Measurements from ENCODE around the gene PURB. TPM values are rescaled to one million over a fixed set of nuclear protein-coding genes. Genes with fewer than 3 reads are reported as not detected.
A peak's percentile ranks its signal among the peaks of the same experiment; 100 is the strongest.
"Not testable (repeated sequence)": the region's sequence is repeated elsewhere in the genome, so short reads cannot be mapped to it uniquely, and the experiment has no call there.

Gene PURB
- total and polyA plus RNA-seq, 2 of the 4 experiments (the other 2 are of a cell fraction): 6.3 to 8.8 TPM

DNA sequence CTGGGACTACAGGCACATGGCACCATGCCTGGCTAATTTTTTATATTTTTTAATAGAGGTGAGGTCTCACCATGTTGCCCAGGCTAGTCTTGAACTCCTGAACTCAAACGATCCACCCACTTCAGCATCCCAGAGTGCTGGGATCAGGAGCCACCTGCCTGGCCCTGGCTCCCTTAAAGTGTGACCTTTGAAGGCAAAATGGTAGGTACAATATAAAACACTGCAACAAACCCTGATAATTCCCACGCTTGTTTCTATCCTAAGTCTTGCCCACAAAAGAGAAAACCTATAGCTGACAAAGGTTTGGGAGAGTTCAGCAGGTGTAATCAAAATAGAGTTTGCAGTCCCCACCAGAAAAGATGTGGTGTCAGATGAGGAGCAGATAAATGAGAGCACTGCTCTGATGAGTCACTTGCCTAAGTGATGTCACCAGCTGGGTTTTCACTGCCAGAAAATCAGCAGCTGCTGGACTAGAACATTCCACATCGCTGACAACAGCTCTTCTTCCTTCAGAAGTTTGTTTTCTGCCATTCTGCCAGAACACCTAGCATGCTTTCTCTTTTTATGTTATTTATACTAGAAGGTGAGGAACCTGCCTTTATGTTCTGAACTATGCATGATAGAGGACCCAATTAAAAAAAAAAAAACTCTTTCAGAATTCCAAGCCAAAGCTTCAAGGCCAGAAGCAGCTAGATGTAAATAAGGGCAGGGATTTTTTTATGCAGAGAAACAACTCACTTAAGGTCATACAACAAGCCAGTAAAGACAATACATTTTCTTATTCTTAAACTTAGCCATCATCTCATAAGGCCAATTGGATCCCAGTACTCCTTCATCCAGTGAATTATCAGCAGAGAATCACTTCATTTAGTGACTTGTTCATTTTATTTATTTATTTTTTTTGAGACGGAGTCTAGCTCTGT, 18.0 kb downstream of the PURB start (continued):
- TF ChIP-seq CHD1 (IDR thresholded peaks at IDR 0.05; ENCODE audit: low read depth, low read length) (no peak), RAD21 (IDR thresholded peaks at IDR 0.05; ENCODE audit: low read length) (no peak)

DNA sequence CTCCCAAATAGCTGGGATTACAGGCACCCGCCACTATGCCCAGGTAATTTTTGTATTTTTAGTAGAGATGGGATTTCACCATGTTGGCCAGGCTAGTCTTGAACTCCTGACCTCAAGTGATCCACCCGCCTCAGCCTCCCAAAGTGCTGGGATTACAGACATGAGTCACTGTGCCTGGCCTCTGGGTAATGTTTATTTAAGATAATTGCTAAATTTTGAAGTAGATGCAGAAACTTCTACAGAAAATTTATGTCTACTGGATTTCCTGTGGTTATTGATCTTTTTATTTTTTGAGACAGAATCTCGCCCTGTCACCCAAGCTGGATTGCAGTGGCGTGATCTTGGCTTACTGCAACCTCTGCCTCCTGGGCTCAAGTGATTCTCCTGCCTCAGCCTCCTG, 23.4 kb downstream of the PURB start:
- H3K4me1 ChIP-seq (ENCODE audit: control insufficient read depth, insufficient read depth, low read length); H2BK5ac ChIP-seq (ENCODE audit: low read depth, low read length, poor library complexity, severe bottlenecking); POLR2A ChIA-PET (ENCODE audit: unreplicated experiment); H2BK20ac ChIP-seq (ENCODE audit: low read depth, low read length); H3K9ac ChIP-seq (ENCODE audit: low read depth, low read length); in situ Hi-C loops (cut with MboI; ENCODE audit: low sequenced_read_pairs); H3K79me1 ChIP-seq (ENCODE audit: low read depth in 1 of 2, low read length in 2 of 2); BruUV-seq (replicated peaks); dilution Hi-C loops (cut with HindIII; ENCODE audit: low sequenced_read_pairs, unreplicated experiment); H4K8ac ChIP-seq (ENCODE audit: low read depth in 2 of 2, low read length in 2 of 2); H3K56ac ChIP-seq (ENCODE audit: extremely low read depth, insufficient read depth, low read length); H4K20me1 ChIP-seq (ENCODE audit: insufficient read depth, low read length); H3K27ac ChIP-seq (ENCODE audit: insufficient read depth, low read length); H2BK15ac ChIP-seq (ENCODE audit: low read depth, low read length); H2AFZ ChIP-seq (replicated peaks; ENCODE audit: low read length, poor library complexity); intact Hi-C loops (cut with micrococcal nuclease); H3K36me3 ChIP-seq (ENCODE audit: control insufficient read depth, insufficient read depth, low read length); H3K27me3 ChIP-seq (ENCODE audit: control insufficient read depth, insufficient read depth, low read length); H3K4me2 ChIP-seq (ENCODE audit: low read depth, low read length); H4K5ac ChIP-seq (ENCODE audit: low read depth, low read length); H3K14ac ChIP-seq (replicated peaks; ENCODE audit: low read depth, low read length); H3K9me3 ChIP-seq (ENCODE audit: control insufficient read depth, insufficient read depth, low read length); H2AK9ac ChIP-seq (replicated peaks; ENCODE audit: low read depth, low read length, poor library complexity); H2BK120ac ChIP-seq (ENCODE audit: low read depth, low read length); H3K9me1 ChIP-seq (ENCODE audit: insufficient read depth, low read length); H2AK5ac ChIP-seq (ENCODE audit: low read depth, low read length); H3K4me3 ChIP-seq (ENCODE audit: insufficient read depth, low read depth, low read length); H3K4ac ChIP-seq (ENCODE audit: low read depth, low read length); H4K91ac ChIP-seq (ENCODE audit: insufficient read depth, low read depth, low read length); CTCF ChIA-PET; H3K18ac ChIP-seq (ENCODE audit: low read depth, low read length); H3K23ac ChIP-seq (ENCODE audit: low read depth, low read length): not testable (repeated sequence)
- no CpG with 5 or more reads among the region's 4 CpGs for WGBS, 2 experiments (ENCODE audit: extremely low coverage in 2 of 2, insufficient read length in 1 of 2)
- DNase-seq: peak; percentile 48
- ATAC-seq (ENCODE audit: low read depth): peak; percentile 35; the same call in 1 of the 2 replicates
